Measurements from ENCODE around the gene BPHL.
A peak's percentile ranks its signal among the peaks of the same experiment; 100 is the strongest.
"Not testable (repeated sequence)": the region's sequence is repeated elsewhere in the genome, so short reads cannot be mapped to it uniquely, and the experiment has no call there.

Gene BPHL

GRCh38 chr6:3136292-3137011 is 17.9 kb downstream of the BPHL start:
- no peak for ATAC-seq
- Mint-ChIP-seq H3K4me3 (no peak overlapping the region), H3K27me3 (no peaks in the 10 kb centered on the region), H3K27ac (no peak overlapping the region), H3K36me3 (ENCODE audit: low read depth) (peaks cover 8% of the 10 kb centered on the region), H3K4me1 (peaks cover 12% of the 10 kb centered on the region), H3K9me3 (no peaks in the 10 kb centered on the region)
- DNase-seq, result no peak

- Mint-ChIP-seq H3K9me3 (no peaks in the 10 kb centered on the region), H3K27me3 (no peaks in the 10 kb centered on the region)
- no peak for ATAC-seq
Measured at GRCh38 chr6:3137057-3137777, 18.7 kb downstream of the BPHL start.

GRCh38 chr6:3137873-3138272 is 19.4 kb downstream of the BPHL start:
- not testable (repeated sequence) for DNase-seq; ATAC-seq; H3K9me3 Mint-ChIP-seq; H3K36me3 Mint-ChIP-seq (ENCODE audit: low read depth); H3K27me3 Mint-ChIP-seq; H3K27ac Mint-ChIP-seq; H3K4me3 Mint-ChIP-seq
- H3K4me1 Mint-ChIP-seq, result peaks cover 12% of the 10 kb centered on the region

More at GRCh38 chr6:3137057-3137777, 18.7 kb downstream of the BPHL start:
- Mint-ChIP-seq H3K27ac (no peak overlapping the region), H3K4me3 (no peak overlapping the region), H3K4me1 (peaks cover 12% of the 10 kb centered on the region), H3K36me3 (ENCODE audit: low read depth) (peaks cover 8% of the 10 kb centered on the region)
- DNase-seq, result no peak

DNA sequence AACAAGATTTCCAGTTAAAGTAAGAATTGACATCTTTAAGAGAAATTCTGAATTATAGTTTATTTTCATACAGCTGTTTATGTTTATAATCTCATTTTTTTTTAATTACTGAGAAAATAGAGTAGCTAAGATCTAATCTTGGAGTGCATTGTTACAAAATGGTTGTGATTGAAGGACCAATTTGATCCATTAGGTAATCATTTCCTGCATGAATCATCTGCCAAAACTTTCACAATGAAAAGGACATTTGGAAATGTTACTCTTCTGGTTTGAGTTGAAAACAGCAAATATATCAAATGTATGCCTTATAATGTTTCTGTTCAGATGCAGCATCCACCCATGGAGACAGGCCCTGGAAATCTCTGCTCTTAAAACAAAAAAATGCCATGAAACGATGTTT is 19.8 kb downstream of the BPHL start:
- Mint-ChIP-seq H3K36me3 (ENCODE audit: low read depth) (peaks cover 8% of the 10 kb centered on the region), H3K4me1 (peaks cover 12% of the 10 kb centered on the region), H3K27ac (no peak overlapping the region), H3K4me3 (no peak overlapping the region), H3K9me3 (no peaks in the 10 kb centered on the region), H3K27me3 (no peaks in the 10 kb centered on the region)
- ATAC-seq (no peak), DNase-seq (no peak)

DNA sequence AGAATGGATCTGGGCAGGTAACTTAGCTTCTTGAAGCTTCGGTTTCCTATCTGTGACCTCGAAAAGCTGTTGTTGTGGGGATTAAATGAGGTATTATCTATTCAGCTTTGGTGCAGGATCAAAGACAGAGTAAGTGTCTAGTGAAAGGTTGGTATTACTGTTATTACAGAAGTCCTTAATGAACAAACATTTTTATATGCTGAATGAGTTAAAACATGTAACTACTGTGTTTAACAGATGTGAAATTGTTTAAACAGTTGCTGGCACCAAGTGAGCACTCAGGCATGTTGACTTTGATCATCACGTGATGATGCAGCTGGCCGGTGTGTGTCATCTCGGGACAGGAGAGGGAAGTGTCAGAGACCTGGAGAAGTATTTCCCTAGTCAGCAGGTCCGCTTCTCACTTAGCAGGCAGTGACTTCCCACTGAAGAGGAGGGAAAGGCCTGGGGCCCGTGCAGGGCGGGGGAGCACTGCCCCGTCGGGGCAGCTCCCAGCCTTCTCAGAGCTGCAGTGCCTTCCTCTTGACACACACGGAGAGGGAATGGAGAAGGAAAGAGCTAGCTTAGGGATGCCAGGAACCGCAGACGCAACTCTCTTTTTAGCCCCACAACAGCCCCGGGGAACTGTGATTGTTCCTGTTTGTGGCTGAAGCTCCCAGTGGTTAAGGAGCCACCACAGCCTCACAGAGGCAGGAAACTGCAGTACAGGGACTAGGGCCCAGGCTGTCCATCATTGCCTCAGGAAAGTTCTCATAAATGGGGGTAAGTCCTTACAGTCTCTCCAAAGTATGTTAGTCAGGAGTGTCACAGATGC is 20.8 kb downstream of the BPHL start:
- Mint-ChIP-seq H3K27ac (no peak overlapping the region), H3K36me3 (ENCODE audit: low read depth) (peaks cover 8% of the 10 kb centered on the region), H3K27me3 (no peaks in the 10 kb centered on the region), H3K4me1 (peaks cover 12% of the 10 kb centered on the region), H3K4me3 (no peak overlapping the region), H3K9me3 (no peaks in the 10 kb centered on the region)
- ATAC-seq (peak; percentile 20), DNase-seq (no peak)

DNA sequence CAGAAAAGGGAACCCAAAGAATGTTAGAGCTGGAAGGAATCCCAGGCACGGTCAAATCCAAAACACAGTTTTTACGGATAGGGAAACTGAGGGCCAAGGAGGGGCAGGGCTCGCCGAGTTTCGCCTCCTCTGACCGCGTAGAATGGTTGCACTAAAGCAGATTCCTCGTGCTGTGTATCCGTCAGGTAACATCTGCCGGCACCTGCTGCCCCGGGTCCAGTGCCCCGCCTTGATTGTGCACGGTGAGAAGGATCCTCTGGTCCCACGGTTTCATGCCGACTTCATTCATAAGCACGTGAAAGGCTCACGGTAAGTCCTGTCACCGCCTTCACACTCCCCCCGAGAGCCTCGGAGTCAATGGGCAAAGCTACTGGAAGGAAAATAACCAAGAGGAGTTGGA is 21.7 kb downstream of the BPHL start:
- DNase-seq, result no peak
- no peaks in the 10 kb centered on the region for H3K9me3 Mint-ChIP-seq
- peaks cover 12% of the 10 kb centered on the region for H3K4me1 Mint-ChIP-seq
- no peaks in the 10 kb centered on the region for H3K27me3 Mint-ChIP-seq
- no peak overlapping the region for H3K27ac Mint-ChIP-seq
- ATAC-seq, result no peak
- peaks cover 8% of the 10 kb centered on the region for H3K36me3 Mint-ChIP-seq (ENCODE audit: low read depth)
- no peak overlapping the region for H3K4me3 Mint-ChIP-seq

- Mint-ChIP-seq H3K9me3 (no peaks in the 10 kb centered on the region), H3K4me3 (no peak overlapping the region), H3K36me3 (ENCODE audit: low read depth) (peaks cover 7% of the 10 kb centered on the region), H3K27ac (no peak overlapping the region), H3K27me3 (no peaks in the 10 kb centered on the region), H3K4me1 (peaks cover 12% of the 10 kb centered on the region)
- DNase-seq, result no peak
- ATAC-seq, result no peak
Measured at GRCh38 chr6:3142536-3142935, 24.0 kb downstream of the BPHL start.

GRCh38 chr6:3143158-3143557 is 24.6 kb downstream of the BPHL start:
- Mint-ChIP-seq H3K27ac (no peak overlapping the region), H3K9me3 (no peaks in the 10 kb centered on the region), H3K27me3 (no peaks in the 10 kb centered on the region), H3K4me1 (peaks cover 12% of the 10 kb centered on the region), H3K4me3 (no peak overlapping the region), H3K36me3 (ENCODE audit: low read depth) (peaks cover 5% of the 10 kb centered on the region)
- DNase-seq (no peak), ATAC-seq (no peak)

GRCh38 chr6:3144571-3144970 is 26.1 kb downstream of the BPHL start:
- H3K4me3 Mint-ChIP-seq, result no peak overlapping the region
- H3K27me3 Mint-ChIP-seq, result no peaks in the 10 kb centered on the region
- H3K36me3 Mint-ChIP-seq (ENCODE audit: low read depth), result peaks cover 5% of the 10 kb centered on the region
- no peaks in the 10 kb centered on the region for H3K9me3 Mint-ChIP-seq
- DNase-seq (no peak), ATAC-seq (no peak)
- H3K27ac Mint-ChIP-seq, result no peak overlapping the region
- H3K4me1 Mint-ChIP-seq, result no peaks in the 10 kb centered on the region

DNA sequence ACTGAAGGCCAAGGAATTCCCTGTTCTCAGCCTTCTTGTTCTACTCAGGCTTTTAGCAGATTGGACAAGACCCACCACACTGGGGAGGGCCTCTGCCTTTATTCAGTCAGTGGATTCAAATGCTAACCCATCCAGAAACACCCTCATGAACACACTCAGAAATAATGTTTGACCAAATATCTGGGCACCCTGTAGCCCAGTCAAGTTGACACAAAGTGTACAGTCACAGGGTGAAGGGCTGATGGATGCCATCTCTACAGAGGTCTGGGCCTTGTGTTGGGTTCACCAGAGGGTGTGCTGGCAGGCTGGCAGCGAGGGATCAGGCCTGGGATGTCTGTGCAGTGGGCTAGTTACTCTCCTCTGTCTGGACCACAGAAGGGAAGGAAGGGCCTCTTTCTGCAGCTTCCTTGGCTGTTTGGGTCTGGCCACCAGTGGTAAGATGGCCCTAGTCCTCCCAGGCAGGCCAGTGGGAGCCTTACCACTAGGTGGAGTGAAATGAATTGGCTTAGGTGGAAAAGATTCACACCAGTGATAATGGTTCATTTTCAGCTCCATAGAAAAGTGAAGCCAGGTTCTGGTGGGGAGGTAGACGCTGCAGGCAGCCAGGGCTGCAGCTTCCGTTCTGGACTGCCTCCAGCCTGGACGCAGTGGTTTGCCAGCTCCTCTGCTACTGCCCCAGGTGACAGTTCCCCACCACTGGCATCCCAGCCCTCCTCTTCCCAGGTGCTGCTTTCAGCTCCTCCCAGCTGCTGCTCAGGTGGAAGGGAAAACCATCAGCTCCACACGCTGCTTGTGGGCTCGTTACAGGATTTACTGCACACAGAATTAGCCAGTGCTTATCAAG is 29.6 kb downstream of the BPHL start:
- no peak for DNase-seq
- no peak for ATAC-seq
- H3K27ac Mint-ChIP-seq, result no peak overlapping the region
- no peaks in the 10 kb centered on the region for H3K4me1 Mint-ChIP-seq
- H3K27me3 Mint-ChIP-seq, result no peaks in the 10 kb centered on the region
- H3K9me3 Mint-ChIP-seq, result no peaks in the 10 kb centered on the region
- H3K4me3 Mint-ChIP-seq, result no peak overlapping the region
- peaks cover 3% of the 10 kb centered on the region for H3K36me3 Mint-ChIP-seq (ENCODE audit: low read depth)

- Mint-ChIP-seq H3K36me3 (ENCODE audit: low read depth) (peaks cover 3% of the 10 kb centered on the region), H3K27ac (no peak overlapping the region), H3K27me3 (peaks cover 9% of the 10 kb centered on the region), H3K9me3 (no peaks in the 10 kb centered on the region), H3K4me1 (peaks cover 4% of the 10 kb centered on the region), H3K4me3 (no peak overlapping the region)
- DNase-seq (no peak), ATAC-seq (no peak)
Measured at GRCh38 chr6:3151691-3152090, 33.2 kb downstream of the BPHL start.

- Mint-ChIP-seq H3K9me3 (no peaks in the 10 kb centered on the region), H3K4me1 (peaks cover 7% of the 10 kb centered on the region), H3K4me3 (no peak overlapping the region), H3K27me3 (peaks cover 11% of the 10 kb centered on the region), H3K27ac (no peak overlapping the region), H3K36me3 (ENCODE audit: low read depth) (no peaks in the 10 kb centered on the region)
- no peak for DNase-seq
- no peak for ATAC-seq
Measured at GRCh38 chr6:3152689-3153088, 34.2 kb downstream of the BPHL start.

GRCh38 chr6:3155416-3155815 is 36.9 kb downstream of the BPHL start:
- H3K36me3 Mint-ChIP-seq (ENCODE audit: low read depth); H3K4me3 Mint-ChIP-seq; H3K9me3 Mint-ChIP-seq; ATAC-seq; DNase-seq; H3K27ac Mint-ChIP-seq: not testable (repeated sequence)
- Mint-ChIP-seq H3K27me3 (peaks cover 22% of the 10 kb centered on the region), H3K4me1 (peaks cover 19% of the 10 kb centered on the region)
